HepG2 (cell line): Measurements from ENCODE around the gene GABBR2. TPM values are rescaled to one million over a fixed set of nuclear protein-coding genes. Genes with fewer than 3 reads are reported as not detected.

Experiments used
- ATAC-seq: fragments of 200-7000 bp; cut with Tn5 transposase; 3 replicates; pipeline ENCODE4 v1.9.1; 2020; ENCODE audit warnings: mild to moderate bottlenecking, moderate library complexity
- BruUV-seq: library from RNA; stranded (reverse); fragments of 400-500 nt; replicated peaks from 2 replicates; lab custom pipeline; 2021; lab: Mats Ljungman, UMichigan
- CTCF ChIA-PET: fragments of 300-600 bp; formaldehyde crosslinking; extraction: SDS; loops from one replicate; lab custom pipeline; 2021; ENCODE audit warnings: low total read pairs, inconsistent platforms, low intra/inter-chr PET ratio; lab: Yijun Ruan, JAX
- POLR2A ChIA-PET: fragments of 350-600 bp; sonication (Branson Sonifier 250); formaldehyde crosslinking; loops from one replicate; lab custom pipeline; 2020; ENCODE audit warnings: antibody characterized with exemption, inconsistent platforms; lab: Yijun Ruan, JAX
- DNase-seq: peaks from one replicate; pipeline ENCODE4 v3.0.0-alpha.2; 2015; ENCODE audit warnings: low spot score
- FAIRE-seq: peaks from 3 replicates; lab custom pipeline; 2011; peaks lifted over from hg19 to GRCh38; lab: Jason Lieb, UNC
- H2AFZ ChIP-seq: one replicate; pipeline ENCODE4 v1.6.1; 2011; ENCODE audit warnings: low read length, inconsistent platforms
- H3K27ac ChIP-seq: fragments of 300-600 bp; 3 replicates; pipeline ENCODE4 v1.8.0; 2011; ENCODE audit warnings: mixed run types, mild to moderate bottlenecking, mixed read lengths, low read length, inconsistent platforms; ENCODE audit not compliant: insufficient read depth; ENCODE audit errors: extremely low read length
- H3K27me3 ChIP-seq, 2 experiments: fragments of 200-600 bp in 1 of 2; 2 replicates in 1 of 2; 3 replicates in 1 of 2; pipeline versions ENCODE4 v1.6.0 to v1.8.0; 2011; ENCODE audit warnings: low read length in 2 of 2, mild to moderate bottlenecking in 2 of 2, moderate library complexity in 2 of 2, inconsistent platforms in 1 of 2; ENCODE audit not compliant: insufficient read depth in 2 of 2, control insufficient read depth in 1 of 2
- H3K36me3 ChIP-seq, 2 experiments: fragments of 200-600 bp in 1 of 2; replicated peaks in 1 of 2; 2 replicates in 1 of 2; 3 replicates in 1 of 2; pipeline versions ENCODE4 v1.5.1 to v1.8.0; 2011; ENCODE audit warnings: low read length in 2 of 2, inconsistent platforms in 1 of 2; ENCODE audit not compliant: insufficient read depth in 2 of 2, control insufficient read depth in 1 of 2
- H3K4me1 ChIP-seq: 2 replicates; pipeline ENCODE4 v1.5.1; 2012; ENCODE audit warnings: low read length, inconsistent platforms; ENCODE audit not compliant: insufficient read depth
- H3K4me2 ChIP-seq: 2 replicates; pipeline ENCODE4 v1.6.0; 2011; ENCODE audit warnings: low read depth, low read length, inconsistent platforms
- H3K4me3 ChIP-seq, 3 experiments: fragments of 200-600 bp in 1 of 3; sonication (generic), shearing (Covaris generic) in 1 of 3; replicated peaks in 1 of 3; 2 replicates each; pipeline ENCODE4 v1.5.1; 2011 to 2016; ENCODE audit warnings: low read length in 3 of 3, inconsistent platforms in 2 of 3, low read depth in 2 of 3, mild to moderate bottlenecking in 2 of 3, control low read depth in 1 of 3, mixed read lengths in 1 of 3; ENCODE audit not compliant: insufficient read depth in 1 of 3
- H3K79me2 ChIP-seq: one replicate; pipeline ENCODE4 v1.6.1; 2011; ENCODE audit warnings: low read length, inconsistent platforms; ENCODE audit not compliant: insufficient read depth
- H3K9ac ChIP-seq: 2 replicates; pipeline ENCODE4 v1.6.0; 2011; ENCODE audit warnings: mild to moderate bottlenecking, low read depth, low read length, inconsistent platforms; ENCODE audit not compliant: insufficient read depth
- H3K9me3 ChIP-seq: 2 replicates; pipeline ENCODE4 v1.5.1; 2012; ENCODE audit warnings: mild to moderate bottlenecking, low read length
- H4K20me1 ChIP-seq: 2 replicates; pipeline ENCODE4 v1.6.0; 2011; ENCODE audit warnings: inconsistent platforms, mild to moderate bottlenecking, low read length, moderate library complexity; ENCODE audit not compliant: insufficient read depth
- ARID5B ChIP-seq: IDR thresholded peaks from 2 replicates; pipeline ENCODE4 v1.4.0; 2020; ENCODE audit warnings: mild to moderate bottlenecking, missing genetic modification reagents
- CSRNP2 ChIP-seq: sonication (generic); formaldehyde crosslinking; conservative IDR thresholded peaks from 2 replicates; pipeline ENCODE4 v1.8.0; 2022; ENCODE audit warnings: low read depth, missing genetic modification reagents
- HNF4A ChIP-seq: sonication (generic); formaldehyde crosslinking; IDR thresholded peaks from 2 replicates; pipeline ENCODE4 v1.4.0; 2020; ENCODE audit warnings: missing genetic modification reagents
- NFE2 ChIP-seq: sonication (generic); formaldehyde crosslinking; IDR thresholded peaks from 2 replicates; pipeline ENCODE4 v1.4.0; 2020; ENCODE audit warnings: missing genetic modification reagents
- PLRG1 ChIP-seq: fragments of 450-650 bp; conservative IDR thresholded peaks from 2 replicates; pipeline ENCODE4 v1.6.1; 2016
- TBL1XR1 ChIP-seq: fragments of 150-350 bp; IDR thresholded peaks from 2 replicates; pipeline ENCODE4 v1.6.1; 2014; ENCODE audit warnings: borderline replicate concordance, low read length; ENCODE audit not compliant: partially characterized antibody
- ZMYM4 ChIP-seq: sonication (generic); formaldehyde crosslinking; IDR thresholded peaks from 2 replicates; pipeline ENCODE4 v1.8.1; 2023; ENCODE audit warnings: mild to moderate bottlenecking, missing genetic modification reagents
- ZNF792 ChIP-seq: IDR thresholded peaks from 2 replicates; pipeline ENCODE4 v1.6.1; 2016
- ZSCAN5A ChIP-seq: sonication (generic); formaldehyde crosslinking; IDR thresholded peaks from 2 replicates; pipeline ENCODE4 v1.8.0; 2022; ENCODE audit warnings: mild to moderate bottlenecking, missing genetic modification reagents, borderline replicate concordance
- WGBS: methylation state at CpG from one replicate; pipeline ENCODE4 v1.1.6; 2017; ENCODE audit warnings: low lambda C conversion rate; 5-methylcytosine and 5-hydroxymethylcytosine counted together
- in situ Hi-C: cut with HindIII; loops from 2 replicates; pipeline ENCODE4 v1.10.0; 2017; ENCODE audit warnings: low pct_unique_long_range_greater_than_20kb; ENCODE audit not compliant: extremely low pct_ligation_motif_present
- intact Hi-C: fragments of 100-400 bp; cut with micrococcal nuclease; formaldehyde crosslinking; loops from one replicate; pipeline ENCODE4 v1.10.0; 2022; ENCODE audit not compliant: unreplicated experiment
- polyA plus RNA-seq, 8 experiments: library from polyadenylated mRNA; depleted of rRNA in 3 of 8; stranded (reverse) in 7 of 8; unstranded in 1 of 8; fragments of >200 nt; fragmentation: Illumina TruSeq in 4 of 8; extraction: Trizol in 4 of 8; gene quantifications; 2 replicates each; pipeline versions ENCODE4 v1.2.1 to v1.2.3, GENCODE V29; 2011 to 2016; ENCODE audit warnings: low read depth in 4 of 8, missing spikeins in 1 of 8, mixed read lengths in 1 of 8; ENCODE audit not compliant: insufficient read depth in 1 of 8
- total RNA-seq, 5 experiments: library from RNA; depleted of rRNA; stranded (reverse); fragments of >200 nt; fragmentation: Illumina TruSeq; extraction: Trizol; gene quantifications; 2 replicates each; pipeline ENCODE4 v1.2.3, GENCODE V29; 2016; ENCODE audit warnings: low read depth in 1 of 5

The GABBR2 gene
- total and polyA plus RNA-seq, 2 of the 13 experiments (the other 11 are each of a cell fraction or from before 2014, with no cell fraction given) = 0.02 TPM; not detected in 1

GRCh38 chr9:98453589-98454311 is 255.0 kb downstream of the GABBR2 start:
- H2AFZ ChIP-seq = no peak overlapping the region
- H3K9me3 ChIP-seq = no peaks in the 10 kb centered on the region
- peaks cover 1 to 5% of the 10 kb centered on the region in 2 experiments; a peak in 4 of 5 replicates for H3K27me3 ChIP-seq
- WGBS = 18% methylated on average over 6 of the region's 16 CpGs
- DNase-seq (no peak), ATAC-seq (no peak), FAIRE-seq (no peak)
- H4K20me1 ChIP-seq = no peaks in the 10 kb centered on the region
- no peaks in the 10 kb centered on the region for H3K36me3 ChIP-seq
- H3K9ac ChIP-seq = no peak overlapping the region
- no peaks in the 10 kb centered on the region for H3K79me2 ChIP-seq
- H3K4me3 ChIP-seq = no peak overlapping the region
- no peak overlapping the region for H3K4me2 ChIP-seq
- no peak for TF ChIP-seq CSRNP2 (CRISPR knock-in tag)
- TF ChIP-seq TBL1XR1 = no peak
- BruUV-seq = no TSS peak
- ChIA-PET CTCF (no interaction called here), POLR2A (no interaction called here)
- no peaks in the 10 kb centered on the region for H3K4me1 ChIP-seq
- intact Hi-C loops (no loop called here), in situ Hi-C loops (no loop called here)
- H3K27ac ChIP-seq = no peak overlapping the region

GRCh38 chr9:98451576-98451975 is 257.2 kb downstream of the GABBR2 start:
- Histone ChIP-seq H3K27me3 (peaks cover 1 to 5% of the 10 kb centered on the region in 2 experiments; a peak in 4 of 5 replicates), H3K4me3 (no peak overlapping the region), H3K79me2 (no peaks in the 10 kb centered on the region), H3K36me3 (no peaks in the 10 kb centered on the region), H3K9ac (no peak overlapping the region), H2AFZ (no peak overlapping the region), H3K27ac (no peak overlapping the region), H4K20me1 (no peaks in the 10 kb centered on the region), H3K4me2 (no peak overlapping the region), H3K4me1 (no peaks in the 10 kb centered on the region), H3K9me3 (no peaks in the 10 kb centered on the region)
- in situ Hi-C loops (no loop called here), intact Hi-C loops (no loop called here)
- POLR2A ChIA-PET = no interaction called here
- CTCF ChIA-PET = no interaction called here
- DNase-seq = no peak
- no CpG with 5 or more reads among the region's 1 CpG for whole genome bisulfite sequencing
- no TSS peak for BruUV-seq
- no peak for FAIRE-seq
- no peak for ATAC-seq
- no peak for TF ChIP-seq HNF4A (CRISPR knock-in tag)
- no peak for TF ChIP-seq ZMYM4 (CRISPR knock-in tag)
- TF ChIP-seq ZSCAN5A = no peak
- no peak for TF ChIP-seq ARID5B (CRISPR knock-in tag)
- TF ChIP-seq ZNF792 (CRISPR knock-in tag) = no peak
- no peak for TF ChIP-seq NFE2 (CRISPR knock-in tag)
- TF ChIP-seq PLRG1 = no peak
